Measurements from ENCODE around the gene PARP14.

Gene PARP14

DNA sequence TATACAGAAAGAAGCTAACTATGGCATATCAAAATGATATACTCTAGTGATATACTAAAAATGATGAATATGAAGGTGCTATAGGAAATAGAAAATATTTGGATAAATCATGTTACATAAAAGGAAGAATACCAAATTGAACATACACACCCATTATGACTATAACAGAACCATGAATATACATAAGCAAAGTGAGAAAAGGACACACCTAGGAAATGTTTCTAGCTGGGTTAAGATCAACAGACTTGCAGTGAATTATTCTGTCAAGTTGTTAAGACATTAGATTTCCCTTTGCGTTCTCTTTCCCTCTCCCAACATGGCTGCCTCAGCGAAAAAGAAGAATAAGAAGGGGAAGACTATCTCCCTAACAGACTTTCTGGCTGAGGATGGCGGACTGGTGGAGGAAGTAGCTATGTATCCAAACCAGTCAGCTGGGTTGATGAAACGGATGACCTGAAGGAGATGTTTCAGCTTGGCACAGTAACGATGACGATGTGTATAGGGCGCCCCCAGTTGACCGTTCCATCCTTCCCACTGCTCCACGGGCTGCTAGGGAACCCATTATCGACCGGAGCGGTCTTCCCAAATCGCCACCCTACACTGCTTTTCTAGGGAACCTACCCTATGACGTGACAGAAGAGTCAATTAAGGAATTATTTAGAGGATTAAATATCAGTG, 20.2 kb upstream of the PARP14 start:
- FAIRE-seq: no peak
- DNase-seq (ENCODE audit: insufficient read length): no peak
- TF ChIP-seq POLR2A (IDR thresholded peaks at IDR 0.05; ENCODE audit: low read depth, low read length) (no peak), TAF1 (IDR thresholded peaks at IDR 0.05; ENCODE audit: borderline replicate concordance, low read depth, low read length) (no peak), POLR2AphosphoS5 (IDR thresholded peaks at IDR 0.05; ENCODE audit: low read depth, low read length) (no peak)

DNA sequence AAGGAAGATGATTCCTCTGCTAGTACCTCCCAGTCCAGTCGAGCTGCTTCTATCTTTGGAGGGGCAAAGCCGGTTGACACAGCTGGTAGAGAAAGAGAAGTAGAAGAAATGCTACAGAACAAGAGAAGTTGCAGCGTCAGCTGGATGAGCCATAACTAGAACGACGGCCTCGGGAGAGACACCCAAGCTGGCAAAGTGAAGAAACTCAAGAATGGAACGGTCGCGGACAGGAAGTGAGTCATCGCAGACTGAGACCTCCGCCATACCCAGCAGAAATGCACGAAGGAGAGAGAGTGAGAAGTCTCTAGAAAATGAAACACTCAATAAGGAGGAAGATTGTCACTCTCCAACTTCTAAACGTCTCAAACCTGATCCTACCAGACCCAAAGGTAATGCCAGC, 19.0 kb upstream of the PARP14 start:
- no peak for TF ChIP-seq TAF1 (IDR thresholded peaks at IDR 0.05; ENCODE audit: borderline replicate concordance, low read depth, low read length)
- no peak for TF ChIP-seq POLR2A (IDR thresholded peaks at IDR 0.05; ENCODE audit: low read depth, low read length)
- no peak for TF ChIP-seq POLR2AphosphoS5 (IDR thresholded peaks at IDR 0.05; ENCODE audit: low read depth, low read length)
- FAIRE-seq (no peak), DNase-seq (ENCODE audit: insufficient read length) (no peak)

DNA sequence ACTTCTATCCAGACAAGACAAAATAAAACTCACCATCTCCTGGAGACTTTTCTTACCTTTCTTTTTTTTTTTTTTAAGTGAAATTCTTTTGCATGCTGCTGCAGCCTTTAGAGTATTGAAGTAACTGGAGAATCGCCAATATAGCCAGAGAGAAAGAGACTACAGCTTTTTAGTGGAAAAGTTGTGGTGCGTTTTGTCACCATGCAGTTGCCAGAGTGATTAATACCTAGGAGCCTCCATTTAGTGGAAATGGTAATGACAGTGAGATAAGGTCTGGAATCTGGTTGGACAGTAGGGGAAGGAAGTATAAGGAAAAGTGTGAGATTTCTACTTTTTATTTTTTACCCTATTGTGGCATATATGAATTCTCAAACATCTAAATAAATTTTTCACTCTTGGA, 18.1 kb upstream of the PARP14 start:
- FAIRE-seq: no peak
- no peak for DNase-seq (ENCODE audit: insufficient read length)
- TF ChIP-seq POLR2A (IDR thresholded peaks at IDR 0.05; ENCODE audit: low read depth, low read length): no peak
- no peak for TF ChIP-seq POLR2AphosphoS5 (IDR thresholded peaks at IDR 0.05; ENCODE audit: low read depth, low read length)
- TF ChIP-seq TAF1 (IDR thresholded peaks at IDR 0.05; ENCODE audit: borderline replicate concordance, low read depth, low read length): no peak

DNA sequence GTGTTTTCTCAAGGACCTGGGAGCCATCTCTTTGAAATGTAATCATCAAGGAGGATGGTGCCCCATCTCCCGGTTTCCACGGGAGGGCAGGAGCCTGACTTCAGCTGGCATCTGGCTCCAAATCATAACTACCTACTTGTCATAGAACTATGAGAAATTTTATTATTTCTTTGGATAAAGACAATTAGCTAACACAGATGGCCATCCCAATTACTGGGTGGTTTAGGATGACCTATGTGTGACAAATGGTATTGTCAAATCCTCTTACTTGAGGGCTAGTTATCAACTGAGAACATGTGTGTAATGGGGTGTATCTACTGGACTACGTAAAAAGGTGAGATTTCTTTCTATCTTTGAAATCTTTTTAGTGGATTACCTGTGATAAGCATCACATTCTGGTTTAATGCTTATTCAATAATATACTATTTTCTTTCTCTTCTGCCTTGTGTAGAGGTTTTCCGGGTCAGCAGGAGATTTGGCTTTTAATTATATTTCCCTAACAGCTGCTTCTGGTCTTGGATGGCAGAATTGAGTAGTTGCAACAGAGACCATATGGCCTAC, 15.3 kb upstream of the PARP14 start:
- FAIRE-seq: no peak
- no peak for DNase-seq (ENCODE audit: insufficient read length)
- TF ChIP-seq POLR2AphosphoS5 (IDR thresholded peaks at IDR 0.05; ENCODE audit: low read depth, low read length) (no peak), POLR2A (IDR thresholded peaks at IDR 0.05; ENCODE audit: low read depth, low read length) (no peak), TAF1 (IDR thresholded peaks at IDR 0.05; ENCODE audit: borderline replicate concordance, low read depth, low read length) (no peak)

DNA sequence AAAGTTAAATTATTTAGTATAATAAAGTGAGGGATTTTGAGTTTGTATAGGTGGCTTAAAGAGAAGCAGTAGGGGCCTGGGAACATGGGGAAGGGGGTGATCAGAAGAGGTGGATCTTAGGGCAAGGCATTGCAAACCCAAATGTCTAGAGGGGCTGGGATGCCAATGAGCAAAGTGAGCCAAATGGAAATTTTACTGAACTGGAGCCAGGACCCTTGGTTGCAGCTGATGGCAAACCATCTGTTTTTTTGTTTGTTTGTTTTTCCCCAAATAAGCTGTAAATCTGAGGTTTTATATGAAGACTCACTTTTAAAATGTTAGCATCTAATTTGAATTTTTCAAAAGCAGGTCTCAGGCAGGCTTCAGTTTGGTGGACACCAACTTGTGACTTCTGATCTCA, 14.8 kb upstream of the PARP14 start:
- DNase-seq (ENCODE audit: insufficient read length) (no peak), FAIRE-seq (no peak)

DNA sequence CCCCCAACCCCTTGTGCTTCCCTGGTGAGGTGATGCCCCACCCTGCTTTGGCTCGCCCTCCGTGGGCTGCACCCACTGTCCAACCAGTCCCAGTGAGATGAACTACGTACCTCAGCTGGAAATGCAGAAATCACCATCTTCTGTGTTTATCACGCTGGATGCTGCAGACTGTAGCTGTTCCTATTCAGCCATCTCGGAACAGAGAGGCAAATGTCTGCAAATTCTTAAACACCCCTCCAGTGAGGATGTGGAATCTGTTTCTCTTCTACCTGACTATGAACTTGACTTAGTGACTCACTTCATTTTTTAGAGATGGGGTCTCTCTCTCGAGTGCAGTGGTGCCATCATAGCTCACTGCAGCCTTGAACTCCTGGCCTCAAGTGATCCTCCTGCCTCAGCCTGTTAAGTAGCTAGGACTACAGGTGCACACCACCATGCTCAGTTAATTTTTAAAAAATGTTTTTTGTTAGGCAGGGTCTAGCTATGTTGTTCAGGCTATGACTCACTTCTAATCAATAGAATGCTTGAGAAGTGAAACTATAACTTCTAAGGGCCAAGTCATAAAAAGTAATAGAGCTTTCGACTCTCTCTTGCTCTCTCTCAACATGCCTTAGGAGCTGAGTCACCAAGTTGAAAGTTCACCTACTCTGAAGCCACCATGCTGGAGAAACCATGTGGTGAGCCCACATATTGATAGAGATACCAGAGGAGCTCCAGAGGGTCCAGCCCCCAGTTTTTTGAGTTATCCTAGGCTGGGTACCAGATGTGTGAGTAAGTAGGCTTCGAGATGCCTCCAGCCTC, 11.5 kb upstream of the PARP14 start:
- peak; percentile 67 for FAIRE-seq
- no peak for DNase-seq (ENCODE audit: insufficient read length)
- TF ChIP-seq POLR2A (IDR thresholded peaks at IDR 0.05; ENCODE audit: low read depth, low read length): no peak
- no peak for TF ChIP-seq TAF1 (IDR thresholded peaks at IDR 0.05; ENCODE audit: borderline replicate concordance, low read depth, low read length)
- TF ChIP-seq POLR2AphosphoS5 (IDR thresholded peaks at IDR 0.05; ENCODE audit: low read depth, low read length): no peak

More for the DNA sequence above, 14.8 kb upstream of the PARP14 start:
- TF ChIP-seq TAF1 (IDR thresholded peaks at IDR 0.05; ENCODE audit: borderline replicate concordance, low read depth, low read length): no peak
- TF ChIP-seq POLR2A (IDR thresholded peaks at IDR 0.05; ENCODE audit: low read depth, low read length): no peak
- TF ChIP-seq POLR2AphosphoS5 (IDR thresholded peaks at IDR 0.05; ENCODE audit: low read depth, low read length): no peak

DNA sequence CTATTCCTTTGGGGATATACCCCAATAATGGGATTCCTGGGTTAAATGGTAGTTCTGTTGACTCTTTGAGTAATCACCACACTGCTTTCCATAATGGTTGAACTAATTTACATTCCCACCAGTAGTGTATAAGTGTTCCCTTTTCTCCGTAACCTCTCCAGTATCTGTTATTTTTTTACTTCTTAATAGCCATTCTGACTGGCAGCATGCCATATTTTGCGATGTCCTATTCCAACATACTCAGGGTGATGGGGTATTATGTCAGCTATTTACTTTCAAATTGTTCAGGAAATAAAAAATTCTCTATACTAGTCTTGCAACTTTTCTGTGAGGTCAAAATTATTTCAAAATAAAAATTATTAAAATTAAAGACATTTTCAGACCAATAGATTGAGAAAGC, 9.1 kb upstream of the PARP14 start:
- no peak for FAIRE-seq
- no peak for TF ChIP-seq TAF1 (IDR thresholded peaks at IDR 0.05; ENCODE audit: borderline replicate concordance, low read depth, low read length)
- TF ChIP-seq POLR2A (IDR thresholded peaks at IDR 0.05; ENCODE audit: low read depth, low read length): no peak
- TF ChIP-seq POLR2AphosphoS5 (IDR thresholded peaks at IDR 0.05; ENCODE audit: low read depth, low read length): no peak

DNA sequence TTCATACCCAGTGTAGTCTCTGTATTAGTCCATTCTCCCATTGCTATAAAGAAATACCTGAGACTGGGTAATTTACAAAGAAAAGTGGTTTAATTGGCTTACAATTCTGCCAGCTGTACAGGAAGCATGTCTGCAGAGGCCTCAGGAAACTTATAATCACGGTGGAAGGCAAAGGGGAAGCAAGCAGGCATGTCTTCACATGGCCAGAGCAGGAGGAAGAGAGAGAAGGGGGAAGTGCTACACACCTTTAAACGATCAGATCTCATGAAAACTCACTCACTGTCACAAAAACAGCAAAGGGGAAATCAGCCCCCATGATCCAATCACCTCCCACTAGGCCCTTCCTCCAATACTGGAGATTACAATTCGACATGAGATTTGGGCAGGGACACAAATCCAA, 6.3 kb upstream of the PARP14 start:
- TF ChIP-seq POLR2AphosphoS5 (IDR thresholded peaks at IDR 0.05; ENCODE audit: low read depth, low read length) (no peak), TAF1 (IDR thresholded peaks at IDR 0.05; ENCODE audit: borderline replicate concordance, low read depth, low read length) (no peak), POLR2A (IDR thresholded peaks at IDR 0.05; ENCODE audit: low read depth, low read length) (no peak)
- DNase-seq (ENCODE audit: insufficient read length): no peak
- no peak for FAIRE-seq

More for the DNA sequence above, 9.1 kb upstream of the PARP14 start:
- no peak for DNase-seq (ENCODE audit: insufficient read length)

DNA sequence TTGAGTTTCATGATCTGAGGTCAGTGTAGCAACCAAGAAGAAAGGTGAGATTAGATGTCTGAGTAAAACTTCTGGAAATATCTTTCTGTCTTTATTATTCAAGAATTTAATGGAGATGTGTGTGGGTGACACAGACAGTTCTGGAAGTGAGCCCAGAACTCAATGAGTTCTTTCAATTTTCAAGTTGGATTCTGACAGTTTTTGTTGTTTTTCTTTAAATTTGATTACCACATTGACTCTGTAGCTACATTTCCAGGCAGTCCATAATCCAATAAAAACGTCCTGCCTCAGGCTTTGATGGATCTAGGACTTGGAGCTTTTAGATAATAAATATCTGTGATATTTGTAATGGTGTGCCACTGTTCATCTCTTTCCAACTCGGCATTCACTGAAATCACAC, 3.9 kb upstream of the PARP14 start:
- FAIRE-seq: no peak
- no peak for DNase-seq (ENCODE audit: insufficient read length)
- TF ChIP-seq TAF1 (IDR thresholded peaks at IDR 0.05; ENCODE audit: borderline replicate concordance, low read depth, low read length): no peak
- TF ChIP-seq POLR2AphosphoS5 (IDR thresholded peaks at IDR 0.05; ENCODE audit: low read depth, low read length): no peak
- TF ChIP-seq POLR2A (IDR thresholded peaks at IDR 0.05; ENCODE audit: low read depth, low read length): no peak

DNA sequence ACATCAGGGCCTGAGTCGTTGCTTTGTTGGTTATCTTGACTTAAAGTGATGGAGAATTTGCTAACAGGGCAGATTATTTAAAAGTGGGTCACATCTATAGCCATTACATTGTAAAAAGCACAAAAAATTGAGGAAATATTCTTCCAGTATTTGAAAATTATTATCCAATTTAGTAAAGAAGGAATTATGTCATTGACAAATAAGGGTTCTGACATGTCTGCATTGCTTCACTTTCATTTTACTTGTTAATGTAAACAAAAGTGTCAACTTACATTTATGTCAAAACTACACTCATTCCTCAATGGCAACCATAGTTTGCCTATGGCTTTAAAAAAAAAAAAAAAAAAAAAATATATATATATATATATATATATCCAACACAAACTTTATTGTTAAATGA, 3.4 kb upstream of the PARP14 start:
- DNase-seq (ENCODE audit: insufficient read length) (no peak), FAIRE-seq (no peak)
- TF ChIP-seq POLR2AphosphoS5 (IDR thresholded peaks at IDR 0.05; ENCODE audit: low read depth, low read length) (no peak), TAF1 (IDR thresholded peaks at IDR 0.05; ENCODE audit: borderline replicate concordance, low read depth, low read length) (no peak), POLR2A (IDR thresholded peaks at IDR 0.05; ENCODE audit: low read depth, low read length) (no peak)

DNA sequence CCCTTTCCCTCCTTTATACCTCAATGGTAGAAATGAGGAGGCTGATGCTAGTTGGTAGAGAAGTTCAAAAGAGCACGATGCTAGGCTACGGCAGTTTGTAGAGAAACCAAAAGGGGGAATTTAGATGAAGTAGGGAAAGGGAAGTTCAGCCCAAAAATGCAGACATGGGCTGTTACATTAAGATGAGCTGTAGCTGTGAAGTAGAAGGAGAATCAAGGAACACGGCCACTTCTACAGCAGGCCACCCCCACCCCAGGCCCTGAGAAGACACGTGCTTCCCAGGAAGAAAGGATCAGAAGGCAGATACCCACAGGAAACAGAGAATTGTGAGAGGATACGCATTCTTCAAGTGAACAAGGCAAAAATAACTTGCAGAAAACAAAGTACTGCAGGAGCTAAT, 2.1 kb upstream of the PARP14 start:
- DNase-seq (ENCODE audit: insufficient read length) (no peak), FAIRE-seq (peak; percentile 74)
- TF ChIP-seq TAF1 (IDR thresholded peaks at IDR 0.05; ENCODE audit: borderline replicate concordance, low read depth, low read length): no peak
- no peak for TF ChIP-seq POLR2AphosphoS5 (IDR thresholded peaks at IDR 0.05; ENCODE audit: low read depth, low read length)
- TF ChIP-seq POLR2A (IDR thresholded peaks at IDR 0.05; ENCODE audit: low read depth, low read length): no peak

Measured in GM12892 (cell line).